Muscle layer of colon (tissue), 2 donors: ENCODE measurements around the gene TMEM45A.
"Not testable (repeated sequence)": the region's sequence is repeated elsewhere in the genome, so short reads cannot be mapped to it uniquely, and the experiment has no call there.

Experiments used
- H3K27ac ChIP-seq: one replicate; pipeline ENCODE4 v1.7.0; 2013; ENCODE audit warnings: low read depth, mild to moderate bottlenecking, low read length, moderate library complexity
- H3K27me3 ChIP-seq, 2 donors: one replicate each; pipeline ENCODE4 v1.7.0; 2013; ENCODE audit warnings: low read length in 2 of 2, mild to moderate bottlenecking in 2 of 2; ENCODE audit not compliant: insufficient read depth in 2 of 2, control insufficient read depth in 1 of 2
- H3K36me3 ChIP-seq: one replicate; pipeline ENCODE4 v1.7.0; 2013; ENCODE audit warnings: mild to moderate bottlenecking, low read length; ENCODE audit not compliant: insufficient read depth
- H3K4me1 ChIP-seq: one replicate; pipeline ENCODE4 v1.7.0; 2013; ENCODE audit warnings: mild to moderate bottlenecking, low read length; ENCODE audit not compliant: insufficient read depth
- H3K4me3 ChIP-seq, 2 donors: one replicate each; pipeline ENCODE4 v1.7.0; 2013; ENCODE audit warnings: low read length in 2 of 2, low read depth in 1 of 2, mild to moderate bottlenecking in 1 of 2, moderate library complexity in 1 of 2
- H3K9ac ChIP-seq: one replicate; pipeline ENCODE4 v1.7.0; 2013; ENCODE audit warnings: low read length
- H3K9me3 ChIP-seq: one replicate; pipeline ENCODE4 v1.7.0; 2013; ENCODE audit warnings: mild to moderate bottlenecking, low read length
- donor health status: abdominal sarcoma.
- donor health status: Adenocarcinoma of cecum.

TMEM45A gene

GRCh38 chr3:100581650-100582049 is 89.2 kb downstream of the TMEM45A start:
- Histone ChIP-seq H3K9me3 (no peaks in the 10 kb centered on the region), H3K4me1 (no peaks in the 10 kb centered on the region), H3K27me3 (no peaks in the 10 kb centered on the region), H3K9ac (no peak overlapping the region), H3K27ac (no peak overlapping the region), H3K36me3 (peaks cover 4% of the 10 kb centered on the region), H3K4me3 (no peak overlapping the region)

GRCh38 chr3:100582157-100582556 is 89.7 kb downstream of the TMEM45A start:
- H3K4me3 ChIP-seq, H3K36me3 ChIP-seq, H3K27ac ChIP-seq: not testable (repeated sequence)

GRCh38 chr3:100584101-100584660 is 91.8 kb downstream of the TMEM45A start:
- no peak overlapping the region for H3K9ac ChIP-seq
- no peak overlapping the region for H3K4me3 ChIP-seq
- no peaks in the 10 kb centered on the region for H3K36me3 ChIP-seq
- H3K27ac ChIP-seq: no peak overlapping the region
- no peaks in the 10 kb centered on the region for H3K4me1 ChIP-seq
- no peaks in the 10 kb centered on the region for H3K27me3 ChIP-seq
- H3K9me3 ChIP-seq: no peaks in the 10 kb centered on the region

More at GRCh38 chr3:100582157-100582556, 89.7 kb downstream of the TMEM45A start:
- H3K27me3 ChIP-seq, H3K9me3 ChIP-seq, H3K9ac ChIP-seq, H3K4me1 ChIP-seq: not testable (repeated sequence)

- H3K4me1 ChIP-seq: no peaks in the 10 kb centered on the region
- no peaks in the 10 kb centered on the region for H3K9me3 ChIP-seq
- no peaks in the 10 kb centered on the region for H3K36me3 ChIP-seq
- H3K4me3 ChIP-seq: no peak overlapping the region
- no peaks in the 10 kb centered on the region for H3K27me3 ChIP-seq
- no peak overlapping the region for H3K9ac ChIP-seq
- H3K27ac ChIP-seq: no peak overlapping the region
These were observed 94.4 kb downstream of the TMEM45A start for GRCh38 chr3:100586832-100587231.

GRCh38 chr3:100588251-100588650 is 95.8 kb downstream of the TMEM45A start:
- no peak overlapping the region for H3K4me3 ChIP-seq
- no peaks in the 10 kb centered on the region for H3K36me3 ChIP-seq
- H3K9ac ChIP-seq: no peak overlapping the region

GRCh38 chr3:100590114-100590839 is 97.9 kb downstream of the TMEM45A start:
- H3K27me3 ChIP-seq: no peaks in the 10 kb centered on the region
- H3K36me3 ChIP-seq: no peaks in the 10 kb centered on the region
- no peaks in the 10 kb centered on the region for H3K4me1 ChIP-seq
- no peak overlapping the region for H3K27ac ChIP-seq
- no peak overlapping the region for H3K9ac ChIP-seq
- H3K4me3 ChIP-seq: no peak overlapping the region
- H3K9me3 ChIP-seq: no peaks in the 10 kb centered on the region

More at GRCh38 chr3:100588251-100588650, 95.8 kb downstream of the TMEM45A start:
- Histone ChIP-seq H3K4me1 (no peaks in the 10 kb centered on the region), H3K27ac (no peak overlapping the region), H3K9me3 (no peaks in the 10 kb centered on the region), H3K27me3 (no peaks in the 10 kb centered on the region)

GRCh38 chr3:100590840-100591147 is 98.4 kb downstream of the TMEM45A start:
- Histone ChIP-seq H3K27ac (no peak overlapping the region), H3K9ac (no peak overlapping the region), H3K9me3 (no peaks in the 10 kb centered on the region), H3K4me1 (no peaks in the 10 kb centered on the region), H3K27me3 (no peaks in the 10 kb centered on the region), H3K4me3 (no peak overlapping the region), H3K36me3 (no peaks in the 10 kb centered on the region)

GRCh38 chr3:100591411-100591810 is 99.0 kb downstream of the TMEM45A start:
- H3K9me3 ChIP-seq: no peaks in the 10 kb centered on the region
- no peak overlapping the region for H3K9ac ChIP-seq
- no peaks in the 10 kb centered on the region for H3K36me3 ChIP-seq
- H3K27me3 ChIP-seq: no peaks in the 10 kb centered on the region
- H3K4me3 ChIP-seq: no peak overlapping the region
- H3K4me1 ChIP-seq: no peaks in the 10 kb centered on the region
- no peak overlapping the region for H3K27ac ChIP-seq

- no peak overlapping the region for H3K27ac ChIP-seq
- no peaks in the 10 kb centered on the region for H3K9me3 ChIP-seq
- no peaks in the 10 kb centered on the region for H3K4me1 ChIP-seq
- H3K9ac ChIP-seq: no peak overlapping the region
- H3K27me3 ChIP-seq: no peaks in the 10 kb centered on the region
- no peak overlapping the region for H3K4me3 ChIP-seq
- no peaks in the 10 kb centered on the region for H3K36me3 ChIP-seq
These were observed 108.0 kb downstream of the TMEM45A start for GRCh38 chr3:100600181-100601042.

- no peaks in the 10 kb centered on the region for H3K9me3 ChIP-seq
- H3K9ac ChIP-seq: no peak overlapping the region
- H3K4me3 ChIP-seq: no peak overlapping the region
- H3K27ac ChIP-seq: no peak overlapping the region
- H3K27me3 ChIP-seq: no peaks in the 10 kb centered on the region
- no peaks in the 10 kb centered on the region for H3K4me1 ChIP-seq
- no peaks in the 10 kb centered on the region for H3K36me3 ChIP-seq
These were observed 110.4 kb downstream of the TMEM45A start for GRCh38 chr3:100602506-100603444.

GRCh38 chr3:100603469-100603868 is 111.0 kb downstream of the TMEM45A start:
- Histone ChIP-seq H3K4me3 (no peak overlapping the region), H3K36me3 (no peaks in the 10 kb centered on the region), H3K27me3 (no peaks in the 10 kb centered on the region), H3K9ac (no peak overlapping the region), H3K27ac (no peak overlapping the region), H3K9me3 (no peaks in the 10 kb centered on the region), H3K4me1 (no peaks in the 10 kb centered on the region)
